Activated CD4-positive, CD25-positive, alpha-beta regulatory T cell treated with anti-CD3 and anti-CD28 coated beads, Interleukin-2, amount 50 U/mL, for 72 hours (primary cell): ENCODE measurements around the gene COMTD1.

Source experiments
- DNase-seq: peaks from one replicate; pipeline ENCODE4 v3.0.0; 2021

Gene COMTD1

DNA sequence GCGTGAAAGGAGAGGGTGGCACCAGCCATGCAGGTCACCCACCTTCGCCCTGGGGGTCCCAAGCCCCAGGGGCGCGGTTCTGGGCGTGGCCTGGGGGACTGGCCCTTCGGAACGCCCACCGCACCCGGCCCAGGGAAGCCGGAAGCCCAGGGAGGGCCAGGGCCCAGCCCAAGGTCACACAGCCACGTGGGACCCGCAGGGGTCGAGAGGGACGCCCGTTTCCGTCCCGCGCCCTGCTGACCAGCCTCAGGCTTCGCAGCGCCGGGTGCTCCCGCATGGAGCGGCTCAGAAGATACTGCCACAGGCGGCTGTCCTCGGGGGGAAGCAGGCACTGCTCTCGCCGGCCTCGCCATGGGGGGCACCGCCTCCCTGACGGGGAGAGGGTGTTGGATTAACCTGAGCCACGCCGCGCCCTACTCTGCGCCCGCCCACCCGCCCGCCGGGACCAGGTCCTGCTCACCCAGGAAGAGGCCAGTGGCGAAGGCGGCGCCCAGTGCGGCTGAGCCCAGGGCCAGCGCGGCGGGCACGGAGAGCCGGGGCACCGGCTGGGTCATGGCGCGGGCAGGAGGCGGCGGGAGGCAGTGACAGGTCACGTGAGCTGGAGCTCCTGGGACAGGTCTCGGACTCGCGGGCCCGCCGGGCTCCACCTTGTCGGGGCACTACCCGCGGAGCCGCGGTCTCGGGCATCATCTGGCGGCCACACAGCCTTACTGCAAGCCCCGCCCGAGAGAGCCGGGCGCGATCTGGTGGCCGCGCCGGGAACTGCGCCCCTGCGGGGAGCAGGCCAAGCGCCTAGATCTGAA, at the start of gene COMTD1:
COMTD1 (minus strand) TSS at position 583 of the 803 bp plus-strand sequence; CDS start at position 554, 29 bp downstream.
- DNase-seq, result peak; percentile 97

DNA sequence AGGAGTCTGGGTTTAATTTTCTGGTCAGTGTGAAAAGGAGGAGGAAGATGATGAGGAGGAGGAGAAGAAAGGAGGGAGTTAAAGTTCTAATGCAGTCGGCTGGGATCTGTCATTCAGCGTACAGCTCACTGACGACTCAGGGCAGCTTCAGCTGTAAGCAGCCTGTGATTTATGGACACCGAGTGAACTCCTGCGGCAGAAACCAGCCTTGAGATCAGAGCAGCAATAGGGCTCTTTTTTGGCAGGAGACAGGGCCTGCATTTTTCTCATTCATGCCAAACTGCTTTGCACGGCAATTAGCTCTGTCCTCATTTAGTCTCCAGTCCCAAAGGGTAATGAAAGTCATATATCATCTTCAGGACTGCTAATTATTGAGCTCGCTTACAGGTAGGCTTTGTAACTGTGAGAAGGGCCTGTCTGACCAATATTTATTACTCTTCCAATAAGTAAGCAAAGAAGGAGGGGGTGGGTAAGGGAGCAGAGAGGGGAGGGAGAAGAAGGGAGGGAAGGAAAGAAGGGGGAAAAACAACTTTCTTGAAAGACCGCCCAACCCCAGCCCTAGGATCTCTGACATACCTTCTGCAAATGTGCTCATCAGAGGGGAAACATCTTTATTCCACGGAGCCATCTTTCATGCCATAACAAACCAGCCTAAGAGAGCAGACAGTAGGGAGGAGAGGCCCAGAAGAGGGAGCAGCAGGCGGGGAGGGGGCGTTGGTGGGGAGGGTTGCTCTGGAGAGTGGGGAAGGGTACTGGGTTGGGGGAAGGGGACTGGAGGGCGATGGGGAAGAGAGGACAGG, 48.1 kb upstream of the COMTD1 start:
- DNase-seq, result no peak

DNA sequence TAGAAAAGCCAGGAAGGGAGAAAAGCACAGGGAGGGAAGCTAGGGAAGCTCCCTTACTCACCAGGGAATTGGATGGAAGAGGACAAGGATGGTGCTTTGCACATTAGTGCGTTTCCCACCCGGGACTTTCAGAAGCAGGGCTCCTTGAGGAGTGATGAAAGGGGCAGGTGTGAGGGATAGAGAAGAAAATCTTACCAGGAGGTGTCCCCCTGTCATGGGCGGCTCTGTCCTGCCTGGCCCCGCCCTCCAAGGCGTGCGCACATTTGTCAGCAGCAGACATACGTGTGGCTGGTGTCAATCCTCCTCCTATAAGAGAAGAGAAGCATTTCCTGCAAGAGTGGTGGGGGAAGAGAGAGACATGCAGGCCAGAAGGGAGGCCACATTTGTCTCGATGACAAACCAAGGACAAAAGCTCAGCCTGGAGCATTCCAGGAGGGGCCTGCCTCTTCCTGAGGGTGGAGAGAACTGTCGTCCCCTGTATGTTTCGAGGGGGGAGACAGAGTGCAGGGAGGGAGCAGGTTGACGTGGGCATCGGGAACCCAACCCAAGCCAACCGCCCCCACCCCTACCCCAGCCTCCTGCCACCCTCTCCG, 47.4 kb upstream of the COMTD1 start:
- no peak for DNase-seq

DNA sequence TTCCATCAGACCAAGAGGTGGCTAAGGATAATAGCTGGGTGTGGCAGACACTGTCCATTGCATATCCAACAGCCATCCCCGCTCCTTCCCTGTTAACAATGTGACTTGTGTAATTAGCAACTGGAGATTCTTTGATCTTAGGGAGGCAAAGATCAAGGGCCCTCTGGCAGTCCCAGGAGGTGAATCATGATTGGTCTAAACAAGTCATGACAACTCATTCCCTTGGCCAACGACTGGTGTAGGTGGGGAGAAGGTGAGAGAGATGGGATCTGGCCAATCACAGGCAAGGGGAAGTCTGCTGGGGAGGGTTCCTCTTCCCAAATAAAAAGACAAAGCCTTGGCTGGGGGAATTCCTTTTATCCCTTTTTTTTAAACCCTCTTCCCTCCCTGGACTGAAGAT, 46.2 kb upstream of the COMTD1 start:
- no peak for DNase-seq

DNA sequence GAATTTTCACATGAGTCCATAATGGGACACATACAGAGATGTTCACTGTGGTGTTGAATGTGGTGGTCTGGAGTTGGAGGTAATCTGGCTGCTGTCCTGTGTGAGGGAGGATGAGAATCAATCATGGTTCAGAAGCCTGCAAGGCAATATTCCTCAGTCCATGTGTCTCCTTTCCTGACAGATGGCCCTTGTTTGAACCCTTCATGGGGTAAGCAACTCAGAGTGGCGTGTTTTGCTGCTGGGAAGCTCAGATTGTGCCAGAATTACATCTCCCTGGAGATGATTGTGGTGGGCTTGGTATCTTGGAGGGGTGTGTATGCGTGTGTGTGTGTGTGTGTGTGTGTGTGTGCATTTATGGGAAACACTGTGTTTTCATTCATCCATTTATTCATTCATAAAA, 44.5 kb upstream of the COMTD1 start:
- no peak for DNase-seq

DNA sequence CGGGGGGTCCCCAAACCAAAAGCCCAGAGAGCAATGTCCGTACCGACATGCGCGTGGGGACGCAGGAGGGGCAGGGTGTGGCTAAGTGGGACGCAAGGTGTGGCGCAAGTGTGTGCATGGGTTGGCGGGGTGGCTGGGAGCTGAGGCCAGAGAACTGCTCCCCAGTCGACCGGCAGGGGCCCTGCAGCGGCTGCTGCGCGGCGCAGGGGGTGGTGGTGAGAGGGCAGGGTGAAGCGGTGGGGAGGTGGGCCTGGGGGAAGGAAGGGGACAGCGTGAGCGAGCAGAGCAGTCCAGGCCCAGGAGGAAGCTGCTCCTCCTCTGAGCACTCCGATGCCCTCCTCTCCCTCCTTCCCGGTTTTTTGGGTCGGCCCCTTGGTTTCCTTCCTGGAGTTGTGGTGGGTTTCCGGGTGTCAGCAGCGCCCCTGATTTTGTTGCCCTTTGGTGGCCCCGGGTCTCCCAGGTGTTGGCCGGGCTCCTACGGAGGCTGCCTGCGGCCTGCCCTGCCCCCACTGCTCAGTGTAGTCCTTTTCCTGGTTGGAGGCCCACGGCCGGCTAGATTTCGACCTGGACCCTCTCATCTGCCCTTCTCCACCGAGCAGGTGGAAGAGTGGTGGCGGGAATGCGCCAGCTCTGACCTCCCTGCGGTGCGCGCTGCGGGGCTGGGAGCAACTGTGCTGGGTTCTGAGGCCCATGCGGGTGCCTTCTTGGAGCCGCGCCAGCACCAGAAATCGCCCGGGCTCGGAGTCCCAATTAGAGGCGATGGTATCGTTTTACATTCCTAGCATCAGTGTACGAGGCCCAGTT, 40.5 kb upstream of the COMTD1 start:
- DNase-seq, result no peak

DNA sequence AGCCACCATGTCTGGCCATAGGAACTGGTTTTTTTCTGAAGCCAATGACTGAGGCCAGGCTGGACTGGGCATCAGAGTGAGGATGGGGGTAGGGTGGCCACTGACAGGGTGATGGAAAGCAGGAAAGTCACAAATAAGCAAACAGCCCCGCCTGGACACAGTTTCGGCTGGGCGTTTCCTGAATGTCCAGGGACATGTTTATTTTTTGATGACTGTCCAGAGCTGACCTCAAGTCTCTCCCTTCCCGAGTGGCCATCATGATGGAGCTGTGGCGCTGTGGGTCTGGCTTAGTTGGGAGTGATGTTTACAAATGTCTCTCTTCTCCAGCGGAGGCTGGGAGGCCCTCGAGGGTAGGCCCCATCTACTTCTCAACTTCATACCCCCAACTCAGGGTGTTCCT, 37.1 kb upstream of the COMTD1 start:
- no peak for DNase-seq

DNA sequence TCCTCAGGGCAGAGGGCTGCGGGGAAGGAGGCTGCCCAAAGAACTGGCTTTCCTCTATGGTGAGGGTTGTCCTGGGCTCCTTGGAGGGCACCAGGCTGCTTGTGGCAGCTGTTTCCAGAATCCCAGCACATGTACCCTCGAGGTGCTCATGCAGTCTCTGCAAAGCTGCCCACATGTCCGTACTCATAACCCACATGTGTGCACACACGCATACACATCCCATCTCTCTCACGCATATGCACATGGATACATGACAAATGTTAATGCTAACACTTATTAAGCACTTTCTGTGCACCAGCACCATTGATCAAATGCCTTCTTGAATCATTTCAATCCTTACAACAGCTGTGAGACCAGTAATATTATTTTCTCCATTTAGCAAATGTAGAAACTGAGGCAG, 36.3 kb upstream of the COMTD1 start:
- no peak for DNase-seq

DNA sequence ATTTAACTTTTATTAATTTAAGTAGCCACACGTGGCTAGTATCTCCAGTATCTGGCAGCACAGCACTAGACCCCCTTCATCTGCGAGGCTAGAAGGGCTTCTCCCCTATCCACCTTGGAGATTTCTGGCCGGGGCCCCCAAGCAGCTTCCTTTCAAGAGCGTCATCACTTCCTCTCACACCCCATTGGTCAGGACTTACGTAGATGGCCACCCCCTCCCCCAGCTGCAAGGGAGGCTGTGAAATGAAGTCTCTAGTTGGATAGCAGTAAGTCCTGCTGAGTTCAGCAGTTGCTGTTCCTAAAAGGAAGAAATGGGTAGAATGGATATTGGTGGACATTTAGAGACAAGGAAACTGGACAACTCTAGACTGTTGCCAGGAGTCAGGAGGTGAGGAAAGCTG, 33.8 kb upstream of the COMTD1 start:
- DNase-seq, result no peak

DNA sequence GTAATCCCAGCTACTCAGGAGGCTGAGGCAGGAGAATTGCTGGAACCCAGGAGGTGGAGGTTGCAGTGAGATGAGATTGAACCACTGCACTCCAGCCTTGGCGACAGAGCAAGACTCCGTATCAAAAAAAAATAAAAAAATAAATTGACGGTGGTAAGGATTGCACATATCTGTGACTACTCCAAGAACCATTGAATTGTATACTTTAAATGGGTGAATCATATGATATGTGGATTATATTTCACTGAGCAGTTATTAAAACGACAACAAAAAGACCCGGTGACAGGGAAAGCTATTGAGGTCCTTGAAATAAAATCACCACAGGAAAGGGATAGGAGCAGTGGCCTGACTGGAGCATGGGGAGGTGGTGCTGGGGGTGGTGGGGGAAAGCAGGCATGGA, 31.2 kb upstream of the COMTD1 start:
- no peak for DNase-seq

DNA sequence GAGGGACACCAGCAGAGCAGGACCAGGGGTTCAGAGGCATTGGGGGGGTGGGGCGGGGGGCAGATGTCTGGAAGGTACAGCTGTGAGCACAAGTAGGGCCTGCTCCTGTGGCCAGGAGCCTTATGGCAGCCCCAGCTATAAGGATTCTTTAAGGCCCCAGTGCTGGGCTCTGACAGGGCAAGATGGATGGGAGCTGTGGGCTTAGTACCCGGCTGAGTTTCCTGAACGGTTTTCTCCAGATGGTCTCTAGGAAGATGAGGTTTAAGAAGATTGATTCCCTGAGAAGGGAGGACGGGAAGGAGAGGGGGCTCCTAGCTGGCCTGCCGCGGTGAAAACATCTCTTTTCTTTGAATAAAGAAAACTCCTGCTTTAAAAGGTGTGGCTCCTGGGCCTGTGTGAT, 30.1 kb upstream of the COMTD1 start:
- DNase-seq, result no peak

DNA sequence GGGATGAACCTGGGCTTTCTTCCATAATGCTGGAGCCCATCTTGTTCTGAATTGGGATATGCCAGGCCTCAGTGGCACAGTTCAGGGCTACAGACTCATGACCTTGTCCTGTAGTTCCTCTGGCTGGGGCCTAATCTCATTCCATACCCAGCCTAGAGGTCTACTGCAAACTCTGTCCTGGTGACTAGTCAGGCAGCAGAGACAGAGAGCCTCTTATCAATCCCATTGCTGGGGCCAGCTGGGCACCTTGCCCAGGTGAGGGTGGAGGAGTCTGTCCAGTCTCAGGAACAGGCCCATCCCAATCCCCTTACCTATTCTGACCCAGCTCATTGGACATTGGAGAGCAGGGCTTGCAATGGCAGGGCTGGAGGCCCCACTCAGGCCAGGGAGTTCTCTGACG, 28.0 kb upstream of the COMTD1 start:
- DNase-seq, result no peak

DNA sequence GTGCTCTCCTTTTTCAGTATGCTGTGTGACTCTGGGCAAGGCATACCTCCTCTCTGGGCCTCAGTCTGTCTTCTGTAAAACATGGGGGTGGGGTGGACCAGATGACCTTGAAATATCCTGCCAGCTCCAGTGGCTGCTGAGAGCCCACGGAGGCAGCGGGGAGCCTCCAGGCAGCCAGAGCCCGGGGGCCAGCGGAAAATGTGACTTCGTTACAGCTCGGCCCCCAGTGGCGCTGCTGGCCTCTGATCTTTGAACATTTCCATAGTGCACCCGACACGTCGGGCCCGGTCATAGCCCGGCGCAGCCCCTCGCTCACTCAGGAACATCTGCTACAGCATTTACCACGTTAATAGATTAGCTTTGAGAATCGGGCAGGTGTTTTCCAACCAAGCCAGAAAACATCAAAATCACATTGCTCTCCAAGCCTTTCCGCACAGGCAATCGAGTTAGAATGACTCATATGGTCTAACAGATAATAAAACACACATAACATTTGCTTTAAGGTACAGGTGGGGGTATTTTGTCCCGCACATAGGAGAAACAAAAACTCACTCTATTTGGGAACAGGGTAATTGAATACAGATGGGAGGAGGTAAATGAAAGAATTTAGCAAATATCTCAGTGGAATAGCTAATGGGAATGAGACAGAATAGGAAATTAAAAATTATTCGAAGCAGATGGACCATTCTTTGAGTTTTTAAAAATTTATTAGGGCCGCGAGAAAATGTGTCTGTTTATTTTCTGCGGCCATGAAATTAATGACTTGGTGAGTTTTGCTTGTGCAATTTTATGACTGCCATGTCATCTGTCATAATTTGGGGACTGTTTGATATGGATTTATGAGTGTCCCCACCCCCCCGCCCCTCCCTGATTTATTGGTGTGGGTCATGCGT, 26.3 kb upstream of the COMTD1 start:
- no peak for DNase-seq

DNA sequence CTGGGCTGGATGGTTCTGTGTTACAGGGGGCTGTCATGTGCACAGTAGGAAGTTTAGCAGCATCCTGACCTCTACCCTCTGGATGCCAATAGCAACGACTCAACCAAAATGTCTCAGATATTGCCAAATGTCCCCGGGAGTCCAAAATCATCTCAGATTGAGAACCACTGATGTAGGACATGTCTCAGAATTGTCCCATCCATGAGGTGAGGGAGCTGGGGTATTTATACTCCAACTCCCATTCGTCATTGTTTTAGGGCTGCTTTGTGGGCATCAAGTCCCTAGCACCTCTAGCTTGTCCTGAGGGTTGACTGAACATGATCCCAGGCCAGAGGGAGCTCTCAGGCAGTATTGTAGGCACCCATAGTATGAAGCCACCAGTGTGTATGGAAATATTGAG, 25.2 kb upstream of the COMTD1 start:
- no peak for DNase-seq

DNA sequence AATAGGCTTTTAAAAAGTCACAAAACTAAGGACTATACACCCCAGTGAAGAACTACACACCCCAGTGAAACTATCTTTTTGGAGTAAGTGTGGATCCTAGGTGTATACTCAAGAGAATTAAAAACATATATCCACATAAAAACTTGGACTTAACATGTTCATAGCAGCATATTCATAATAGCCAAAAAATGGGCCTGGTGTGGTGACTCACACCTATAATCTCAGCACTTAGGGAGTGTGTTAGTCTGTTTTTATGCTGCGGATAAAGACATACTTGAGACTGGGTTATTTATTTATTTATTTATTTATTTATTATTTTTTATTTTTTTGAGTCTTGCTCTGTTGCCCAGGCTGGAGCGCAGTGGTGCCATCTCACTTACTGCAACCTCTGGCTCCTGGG, 19.0 kb upstream of the COMTD1 start:
- DNase-seq, result no peak

DNA sequence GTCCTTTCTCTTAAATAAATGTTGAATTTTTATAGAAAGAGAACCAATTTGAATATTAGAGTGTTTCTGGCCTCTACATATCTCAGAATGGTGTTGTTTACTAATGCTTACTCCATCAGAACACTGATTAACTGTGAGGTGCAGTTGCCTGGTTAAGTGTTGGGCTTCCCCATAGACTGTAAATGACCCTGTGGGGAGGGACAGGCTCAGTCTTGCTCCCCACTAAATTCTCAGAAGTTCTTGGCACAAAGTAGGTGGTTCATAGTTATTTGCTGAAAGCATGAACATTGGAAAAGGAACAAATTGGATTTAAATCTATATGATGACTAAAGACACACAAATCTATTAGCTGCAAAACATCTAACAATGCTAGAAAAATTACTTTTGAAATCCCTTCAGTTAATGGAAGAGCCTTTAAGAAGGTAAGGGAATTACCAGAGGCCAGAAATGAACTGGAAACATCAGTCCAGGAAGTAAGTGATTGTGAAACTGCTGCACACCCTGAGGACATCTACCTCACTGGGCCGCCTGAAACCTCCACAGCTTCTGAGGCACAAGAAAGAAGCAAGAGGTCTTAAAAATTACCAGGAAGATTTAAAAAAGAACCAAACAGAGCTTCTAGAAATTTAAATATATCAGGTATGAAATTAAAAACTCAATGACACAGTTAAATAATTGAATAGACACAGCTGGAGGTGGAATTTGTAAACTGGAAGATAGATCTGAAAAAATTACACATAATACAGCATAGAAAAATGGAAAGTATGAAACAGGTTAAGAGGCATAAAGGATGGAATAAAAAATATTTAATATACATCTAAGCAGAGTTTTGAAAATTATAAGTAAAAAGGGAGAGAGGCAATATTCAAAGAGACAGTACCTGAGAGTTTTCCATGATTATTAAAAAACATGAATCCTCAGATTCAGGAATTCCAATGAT, 17.8 kb upstream of the COMTD1 start:
- DNase-seq, result no peak

DNA sequence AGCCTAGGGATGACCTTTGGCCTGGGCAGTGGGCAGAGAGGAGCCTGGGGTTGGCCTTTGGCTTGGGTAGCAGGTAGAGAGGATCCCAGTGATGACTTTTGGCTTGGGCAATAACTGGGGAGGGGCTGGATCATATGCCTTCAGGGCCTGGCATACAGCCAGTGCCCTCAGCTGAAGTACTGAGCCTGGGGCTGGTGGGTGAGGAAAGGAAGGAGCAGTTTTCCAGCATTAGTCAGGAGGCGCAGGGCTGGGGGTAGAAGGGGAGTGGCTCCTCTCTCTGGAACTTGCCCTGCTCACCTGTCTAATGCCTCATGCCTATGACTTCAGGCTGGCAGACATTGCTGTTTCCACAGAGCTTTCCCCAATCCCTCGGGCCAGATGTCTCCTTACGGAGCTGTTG, 15.2 kb upstream of the COMTD1 start:
- DNase-seq, result no peak

DNA sequence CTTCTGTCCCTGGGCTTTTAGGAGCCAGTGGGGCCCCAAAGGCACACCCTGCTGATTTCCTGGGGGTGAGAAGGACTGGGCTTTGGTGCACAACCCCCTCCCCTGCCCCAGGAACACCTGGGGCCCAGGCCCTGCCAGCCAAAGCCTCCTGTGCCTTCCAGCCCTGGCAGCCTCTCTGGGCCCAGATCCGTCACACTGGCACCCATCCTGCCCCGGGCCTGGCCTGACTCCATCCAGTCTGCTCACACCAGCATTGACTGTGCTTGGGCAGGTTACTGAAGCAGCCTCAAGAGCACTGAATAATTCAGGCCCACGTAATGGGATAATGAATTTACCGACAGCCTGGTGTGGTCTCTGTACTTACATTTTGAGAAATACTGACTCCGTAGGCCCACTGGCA, 12.0 kb upstream of the COMTD1 start:
- DNase-seq, result no peak

DNA sequence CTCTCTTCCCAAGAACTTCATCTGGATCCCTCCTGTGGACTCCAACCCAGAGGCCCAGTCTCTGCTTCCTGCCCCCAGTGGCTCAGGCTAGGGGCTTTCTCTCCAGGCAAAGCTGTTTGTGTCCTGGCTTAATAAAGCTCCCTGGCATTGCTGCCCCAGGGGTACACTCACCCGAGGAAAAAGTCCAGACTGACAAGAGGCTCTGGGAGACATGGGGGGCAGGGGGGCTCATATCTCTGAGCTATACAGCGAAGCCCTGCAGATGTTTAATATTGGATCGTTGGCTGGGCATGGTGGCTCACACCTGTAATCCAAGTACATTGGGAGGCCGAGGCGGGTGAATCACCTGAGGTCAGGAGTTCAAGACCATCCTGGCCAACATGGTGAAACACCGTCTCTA, 10.7 kb upstream of the COMTD1 start:
- no peak for DNase-seq

DNA sequence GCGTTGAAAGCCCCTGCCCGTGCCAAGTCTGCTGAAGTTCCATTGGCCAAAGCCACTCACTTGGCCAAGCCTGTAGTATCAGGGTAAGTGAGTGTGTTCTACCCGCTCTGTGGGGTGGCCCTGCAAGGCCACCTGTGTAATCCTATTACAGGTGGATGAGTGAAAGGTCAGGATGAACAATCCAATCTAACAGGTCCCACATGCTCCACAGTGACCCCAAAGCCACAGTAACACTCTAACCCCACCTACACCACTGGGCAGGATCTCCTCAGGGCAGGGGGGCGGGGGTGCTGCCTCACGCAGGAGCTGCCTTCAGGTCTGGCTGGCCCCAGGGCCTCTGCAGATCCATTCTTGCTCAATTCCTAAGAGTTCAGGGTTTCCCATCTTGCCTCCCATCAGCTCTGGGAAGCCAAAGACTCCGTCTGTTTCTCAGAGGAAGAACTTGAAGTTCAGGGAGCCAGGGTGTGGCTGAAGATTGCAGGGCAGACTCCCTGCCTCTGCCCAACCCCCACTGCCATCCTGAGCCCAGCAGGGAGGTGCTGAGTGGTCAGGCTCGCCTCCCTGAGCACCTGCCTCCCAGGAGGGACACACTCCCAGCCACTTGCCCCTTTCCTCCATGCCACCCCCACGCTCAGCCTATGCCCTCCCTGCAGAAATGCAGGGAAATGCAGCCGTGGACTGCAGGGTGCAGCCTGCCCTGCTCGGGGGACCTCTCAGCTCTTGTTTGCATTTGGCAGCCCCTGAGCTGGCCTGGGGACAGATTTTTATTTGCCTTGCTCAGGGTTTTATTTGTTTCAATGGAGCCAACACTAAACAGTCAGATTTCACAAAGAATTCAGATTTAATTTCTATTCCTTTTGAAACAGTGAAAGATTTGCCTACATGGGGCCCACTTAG, 9.8 kb upstream of the COMTD1 start:
- DNase-seq, result no peak
